Cerebellar nuclear complex (tissue), 1 donor: ENCODE results near the gene TFAP2D.

Experiments used
- DNase-seq, 2 experiments: peaks; one replicate each; lab custom pipeline; 2025; lab: John Stamatoyannopoulos, UW

The TFAP2D gene

DNA sequence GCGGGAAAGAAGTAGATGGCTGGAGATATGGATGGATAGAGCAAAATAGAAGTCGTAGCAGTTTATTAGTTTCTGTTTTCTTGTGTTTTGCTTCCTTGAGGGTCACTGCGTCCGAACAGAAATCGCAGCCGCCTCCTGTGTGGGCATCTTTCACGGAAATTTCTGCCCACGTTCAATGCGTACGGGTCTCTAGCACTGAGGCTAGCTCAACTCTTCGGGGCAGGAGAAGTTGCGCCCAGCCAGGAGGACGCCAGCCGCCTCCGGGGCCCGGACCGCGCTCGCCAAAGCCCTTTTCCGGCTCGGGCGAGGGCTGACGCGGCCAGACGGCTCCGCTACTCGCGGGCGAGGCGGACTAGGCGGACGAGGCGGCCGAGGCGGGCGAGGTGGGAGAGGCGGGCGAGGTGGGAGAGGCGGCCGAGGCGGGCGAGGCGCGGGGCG lies 106.2 kb downstream of the TFAP2D start:
- DNase-seq: no peak

DNA sequence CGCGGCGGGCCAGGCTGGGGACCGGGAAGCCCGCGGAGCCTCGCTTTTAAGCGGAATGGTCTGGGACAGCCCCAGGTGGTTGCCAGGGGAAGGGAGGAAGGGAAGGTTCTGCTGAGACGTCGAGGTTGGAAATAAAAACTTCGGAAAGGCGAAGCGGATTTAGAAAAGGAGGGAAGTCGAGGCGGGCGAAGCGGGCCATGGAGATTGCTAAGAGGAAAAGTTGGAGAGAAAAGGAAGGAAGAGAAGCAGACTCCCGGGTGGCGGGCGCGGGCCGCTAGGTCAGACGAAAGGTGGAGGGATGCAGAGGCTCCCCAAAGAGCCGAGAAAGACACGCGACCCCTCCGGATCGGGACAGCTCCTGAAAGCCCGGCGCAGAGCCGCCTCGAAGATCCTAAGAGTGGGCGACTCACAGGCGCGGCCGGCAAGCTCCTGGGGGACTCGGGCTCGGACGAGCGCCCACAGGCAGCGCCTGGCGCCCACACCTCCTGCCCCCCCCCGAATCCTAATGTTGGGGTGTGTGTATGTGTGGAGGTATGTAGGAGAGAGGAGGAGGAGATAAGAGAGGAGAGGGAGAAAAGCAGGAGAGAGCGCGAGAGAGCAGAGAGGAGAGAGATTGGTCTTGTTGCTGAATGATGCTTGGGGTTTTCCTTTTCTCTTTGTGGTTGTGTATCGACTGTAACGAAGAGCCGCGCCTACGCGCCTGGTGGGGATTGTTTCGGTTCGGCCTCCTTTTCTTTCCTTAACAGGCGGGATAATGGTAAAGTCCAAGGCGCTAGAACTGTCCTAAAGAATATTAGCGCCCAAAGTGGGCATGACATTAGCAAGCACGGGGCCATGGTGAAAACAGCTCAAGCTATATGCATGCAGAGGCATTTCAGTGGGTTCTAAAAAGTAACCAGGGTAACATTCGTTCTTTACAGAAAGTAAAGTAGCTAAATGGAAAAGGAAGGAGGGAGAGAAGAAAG lies 106.9 kb downstream of the TFAP2D start:
- DNase-seq: no peak

DNA sequence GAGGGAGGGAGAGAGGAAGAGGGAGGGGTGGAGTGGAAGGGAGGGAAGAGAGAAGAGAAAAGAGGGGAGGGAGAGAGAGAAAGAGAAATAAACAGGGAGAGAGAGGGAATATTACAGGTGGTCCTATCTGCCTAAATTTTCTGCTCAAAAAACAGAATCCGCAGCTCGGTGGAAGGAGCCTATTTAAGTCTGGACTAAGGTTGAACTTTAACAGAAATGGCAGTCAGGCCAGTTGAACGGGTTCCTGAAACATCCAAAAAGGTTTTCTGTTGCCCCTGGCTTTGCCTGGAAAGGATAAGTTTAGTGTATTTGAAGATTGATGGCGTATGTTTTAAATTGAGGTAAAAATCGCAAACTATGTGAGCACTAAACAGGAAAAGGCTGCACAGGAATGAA lies 107.5 kb downstream of the TFAP2D start:
- DNase-seq: no peak

DNA sequence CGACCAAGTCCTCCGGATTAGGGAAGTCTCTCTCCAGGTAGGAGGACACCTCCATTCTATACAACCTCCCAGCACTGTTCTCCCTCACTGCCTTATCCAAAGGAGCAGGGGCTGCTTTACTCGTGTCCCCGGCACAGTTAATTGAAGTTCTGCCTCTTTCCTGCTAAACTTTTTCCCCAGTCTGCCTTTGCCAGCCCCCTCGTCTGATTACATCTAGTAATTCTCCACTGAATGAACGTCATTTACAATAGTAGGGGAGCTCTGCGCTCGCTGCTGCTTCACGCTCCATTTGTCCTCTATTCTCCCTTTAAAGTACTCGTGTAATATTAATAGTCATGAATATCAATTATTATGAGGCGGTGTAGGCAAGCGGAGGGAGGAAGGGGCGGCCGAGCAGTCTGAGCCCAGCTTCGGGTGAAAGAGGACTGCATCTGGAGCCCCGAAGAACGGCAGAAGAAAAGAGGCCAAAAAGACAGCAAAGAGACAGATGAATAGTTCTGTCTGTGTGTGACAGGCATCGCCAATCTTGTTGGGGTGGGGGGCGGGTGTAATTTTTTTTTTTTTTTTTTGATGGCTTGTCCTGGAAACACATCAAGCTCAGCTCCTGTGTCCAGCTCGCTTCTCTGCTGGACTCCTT lies 108.2 kb downstream of the TFAP2D start:
- no peak for DNase-seq

DNA sequence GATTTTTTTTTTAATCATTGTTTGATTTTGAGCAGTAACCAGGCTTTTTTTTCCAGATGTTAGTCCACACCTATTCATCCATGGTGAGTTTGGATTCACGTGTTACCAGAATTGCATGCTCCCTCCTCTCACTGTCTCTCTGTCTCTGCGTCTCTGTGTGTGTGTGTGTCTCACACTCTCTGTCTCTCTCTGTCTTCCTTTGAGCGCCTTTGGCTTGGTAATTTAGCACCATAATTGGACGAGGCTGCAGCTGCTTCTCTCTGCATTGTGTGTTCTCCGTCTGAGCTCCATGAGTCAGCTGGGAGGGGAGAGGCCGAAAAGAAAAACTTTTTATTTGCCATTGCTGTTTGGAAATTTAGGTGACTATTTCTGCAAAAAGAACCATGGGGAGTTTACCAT lies 108.8 kb downstream of the TFAP2D start:
- no peak for DNase-seq
